Fibroblast of villous mesenchyme (primary cell): ENCODE measurements around the gene CCDC171. TPM values are rescaled to one million over a fixed set of nuclear protein-coding genes. Genes with fewer than 3 reads are reported as not detected.

Source experiments
- DNase-seq: peaks from one replicate; pipeline ENCODE4 v3.0.0-alpha.2; 2010; ENCODE audit warnings: low read depth
- H3K4me3 ChIP-seq: 2 replicates; pipeline ENCODE4 v1.5.1; 2011; ENCODE audit warnings: low read depth, mild to moderate bottlenecking, low read length
- small RNA-seq: library from RNA; depleted of rRNA; stranded (forward); fragments of <200 nt; gene quantifications from one replicate; pipeline ENCODE3, GENCODE V24; 2012
- total RNA-seq: library from RNA; depleted of rRNA; stranded (reverse); fragments of >200 nt; gene quantifications from 2 replicates; pipeline ENCODE4 v1.2.3, GENCODE V29; 2012
- TF ChIP-seq, protein P1 (sequence below): IDR thresholded peaks from 2 replicates; pipeline ENCODE4 v1.5.1; 2012; ENCODE audit warnings: low read depth, mild to moderate bottlenecking, low read length; ENCODE audit not compliant: insufficient read depth

The CCDC171 gene
- total RNA-seq, 1 donor = 2.2 TPM

DNA sequence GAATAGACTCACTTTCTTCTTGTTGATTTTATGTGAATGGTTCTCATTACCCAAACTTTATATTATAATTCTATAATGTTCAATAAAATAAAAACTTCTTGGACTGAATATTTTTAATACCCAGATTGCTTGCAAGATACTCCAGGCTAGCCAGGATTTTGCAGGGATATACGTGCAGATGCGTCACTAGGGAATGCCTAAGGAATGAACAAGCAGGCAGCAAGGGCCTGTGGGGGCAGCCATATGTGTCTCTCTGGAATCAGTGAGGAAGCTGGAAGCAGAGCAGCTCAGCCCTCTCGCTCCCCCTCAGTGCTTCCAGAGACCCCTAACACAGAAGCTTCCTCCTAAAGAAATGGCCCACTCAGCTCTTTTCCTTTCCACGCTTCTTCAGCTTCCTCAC, 457.4 kb downstream of the CCDC171 start:
- DNase-seq = no peak
- TF ChIP-seq, protein P1, sequence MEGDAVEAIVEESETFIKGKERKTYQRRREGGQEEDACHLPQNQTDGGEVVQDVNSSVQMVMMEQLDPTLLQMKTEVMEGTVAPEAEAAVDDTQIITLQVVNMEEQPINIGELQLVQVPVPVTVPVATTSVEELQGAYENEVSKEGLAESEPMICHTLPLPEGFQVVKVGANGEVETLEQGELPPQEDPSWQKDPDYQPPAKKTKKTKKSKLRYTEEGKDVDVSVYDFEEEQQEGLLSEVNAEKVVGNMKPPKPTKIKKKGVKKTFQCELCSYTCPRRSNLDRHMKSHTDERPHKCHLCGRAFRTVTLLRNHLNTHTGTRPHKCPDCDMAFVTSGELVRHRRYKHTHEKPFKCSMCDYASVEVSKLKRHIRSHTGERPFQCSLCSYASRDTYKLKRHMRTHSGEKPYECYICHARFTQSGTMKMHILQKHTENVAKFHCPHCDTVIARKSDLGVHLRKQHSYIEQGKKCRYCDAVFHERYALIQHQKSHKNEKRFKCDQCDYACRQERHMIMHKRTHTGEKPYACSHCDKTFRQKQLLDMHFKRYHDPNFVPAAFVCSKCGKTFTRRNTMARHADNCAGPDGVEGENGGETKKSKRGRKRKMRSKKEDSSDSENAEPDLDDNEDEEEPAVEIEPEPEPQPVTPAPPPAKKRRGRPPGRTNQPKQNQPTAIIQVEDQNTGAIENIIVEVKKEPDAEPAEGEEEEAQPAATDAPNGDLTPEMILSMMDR = no peak
- no peak overlapping the region for H3K4me3 ChIP-seq

DNA sequence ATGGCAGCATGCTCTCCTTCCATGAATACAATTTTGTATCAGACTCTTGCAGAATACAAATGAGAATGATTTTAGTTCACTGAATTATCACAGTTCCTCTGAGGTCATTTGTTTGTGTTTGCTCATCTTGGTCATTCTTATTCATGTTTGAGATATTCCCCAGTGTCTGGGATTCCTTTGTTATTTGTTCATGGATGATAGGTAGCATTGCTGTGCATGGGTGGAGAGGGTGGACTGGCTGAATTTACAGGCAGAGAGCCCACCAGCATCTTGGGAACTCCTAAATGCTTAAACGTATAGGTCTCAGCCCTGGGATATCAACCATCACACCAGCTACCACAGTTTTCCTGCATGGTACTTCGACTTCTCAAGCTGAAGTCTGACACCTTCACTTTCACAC, 459.8 kb downstream of the CCDC171 start:
- no peak overlapping the region for H3K4me3 ChIP-seq
- TF ChIP-seq, protein P1 = no peak
- no peak for DNase-seq

DNA sequence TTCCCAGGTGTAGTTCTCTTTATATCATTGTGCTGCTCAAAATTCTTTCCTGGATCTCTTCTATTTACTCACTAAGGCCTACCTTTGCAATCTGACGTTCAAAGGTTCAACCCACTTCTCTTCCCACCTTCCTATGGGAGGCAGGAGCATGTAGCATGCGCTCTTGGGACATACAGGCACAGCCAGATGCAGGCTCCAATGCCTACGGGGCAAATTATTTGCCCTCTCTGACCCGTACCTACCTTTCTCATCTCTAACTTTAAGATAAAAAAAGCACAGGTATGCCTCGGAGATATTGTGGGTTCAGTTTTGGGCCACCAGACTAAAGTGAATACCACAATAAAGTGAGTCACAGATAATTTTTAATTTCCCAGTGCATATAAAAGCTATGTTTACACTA, 460.5 kb downstream of the CCDC171 start:
- no peak for DNase-seq
- H3K4me3 ChIP-seq = no peak overlapping the region
- TF ChIP-seq, protein P1 = no peak

DNA sequence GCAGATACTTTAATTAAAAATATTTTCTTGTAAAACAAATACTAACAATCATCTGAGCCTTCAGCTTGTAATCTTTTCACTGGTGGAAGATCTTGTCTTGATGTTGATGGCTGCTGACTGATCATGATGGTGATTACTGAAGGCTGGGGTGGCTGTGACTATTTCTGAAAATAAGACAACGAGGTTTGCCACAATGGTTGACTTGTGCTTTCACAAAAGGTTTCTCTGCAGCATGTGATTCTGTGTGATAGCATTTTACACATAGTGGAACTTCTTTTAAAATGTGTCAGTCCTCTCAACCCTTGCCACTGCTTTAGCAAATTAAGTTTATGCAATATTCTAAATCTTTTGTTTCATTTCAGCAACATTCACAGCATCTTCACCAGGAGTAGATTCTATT, 461.0 kb downstream of the CCDC171 start:
- H3K4me3 ChIP-seq = no peak overlapping the region
- TF ChIP-seq, protein P1 = no peak
- no peak for DNase-seq

DNA sequence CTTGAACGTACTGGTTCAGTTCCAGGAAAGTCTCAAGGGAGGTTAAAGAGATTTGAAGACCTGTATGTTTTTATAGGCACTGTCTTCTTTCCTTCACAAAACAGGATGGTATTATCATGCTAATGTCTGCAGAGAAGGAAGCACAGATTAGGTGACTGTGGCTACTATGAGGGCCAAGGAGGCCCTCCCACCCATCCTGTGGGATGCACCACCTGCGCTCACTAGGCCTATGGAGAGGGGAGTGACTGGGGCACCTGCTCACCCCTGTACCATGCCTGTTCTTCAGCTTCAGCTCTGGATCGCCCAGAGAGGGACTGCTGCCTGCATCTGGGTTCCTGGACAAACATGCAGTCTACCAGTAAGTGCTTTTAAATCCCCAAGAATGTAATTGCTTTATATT, 469.4 kb downstream of the CCDC171 start:
- TF ChIP-seq, protein P1 = no peak
- no peak for DNase-seq
- H3K4me3 ChIP-seq = no peak overlapping the region

DNA sequence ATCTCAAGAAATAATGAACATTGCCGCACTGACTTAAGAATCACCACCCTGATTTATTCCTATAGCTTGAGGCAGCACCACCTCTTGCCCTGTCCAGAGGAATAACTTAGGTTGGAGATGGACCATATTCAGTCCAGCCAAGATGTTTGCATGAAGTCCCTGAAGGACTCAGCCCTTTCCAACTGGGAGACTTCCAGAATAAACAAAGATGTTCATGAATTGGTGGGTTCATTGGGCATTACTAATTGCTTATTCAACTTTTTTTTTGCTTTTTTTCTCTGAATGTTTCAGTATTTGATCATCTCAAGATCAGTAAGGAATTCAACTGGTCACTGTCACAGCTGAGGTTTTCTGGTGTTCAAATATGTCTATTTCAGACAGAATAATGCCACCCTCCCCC, 470.6 kb downstream of the CCDC171 start:
- no peak for DNase-seq
- H3K4me3 ChIP-seq = no peak overlapping the region
- TF ChIP-seq, protein P1 = no peak

Small RNA genes lying within 50 kb of the gene (small RNA-seq; reads per million reads assigned to genes)
- gene AL513423.1 (not detected), gene HMGN2P16 (not detected), gene RN7SL98P (not detected), gene RNU6-14P (not detected), gene RNU6-246P (not detected)

Other genes with a start within 250 kb of the CCDC171 start
- gene TTC39B, start 245.8 kb upstream of the CCDC171 start, total RNA-seq = 13.5 and 16.0 TPM in 2 replicates
- gene SNAPC3, start 130.2 kb upstream of the CCDC171 start, total RNA-seq = 40.9 and 59.6 TPM in 2 replicates
- 30.3 and 38.4 TPM in 2 replicates for gene PSIP1, start 42.1 kb upstream of the CCDC171 start, total RNA-seq